ENCODE data around the gene ATP4A.
A peak's percentile ranks its signal among the peaks of the same experiment; 100 is the strongest.
"Not testable (repeated sequence)": the region's sequence is repeated elsewhere in the genome, so short reads cannot be mapped to it uniquely, and the experiment has no call there.

The ATP4A gene

DNA sequence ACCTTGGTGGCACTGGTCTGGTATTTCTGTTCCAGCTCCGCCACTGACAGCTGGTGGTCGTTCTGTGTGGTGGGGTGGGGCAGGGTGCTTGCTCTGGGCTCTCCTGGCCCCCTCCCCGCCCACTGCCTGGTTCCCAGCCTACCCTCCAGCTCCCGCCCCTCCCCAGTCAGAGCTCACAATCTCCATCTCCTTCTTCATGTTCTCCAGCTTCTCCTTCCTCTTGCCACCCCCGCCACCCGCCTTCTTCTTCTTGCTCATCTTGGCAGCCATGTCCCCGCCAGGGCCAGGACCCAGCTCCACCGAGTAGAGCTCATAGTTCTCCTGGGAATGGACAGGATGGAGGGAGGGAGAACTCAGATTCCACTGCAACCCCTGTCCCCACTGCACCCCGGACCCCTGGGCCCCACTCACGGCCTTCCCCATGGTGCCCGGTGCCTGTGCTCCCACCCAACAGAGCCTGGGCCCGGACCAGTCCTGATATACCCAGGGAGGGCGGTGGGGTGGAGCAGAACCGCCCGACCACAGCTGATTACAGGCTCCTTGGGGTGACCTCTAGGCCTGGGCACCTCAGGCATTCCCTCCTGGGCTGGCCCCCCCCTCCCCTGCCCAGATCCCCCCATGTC is at the start of gene ATP4A:
TSS of gene ATP4A (minus strand) at position 452 of the 623 bp plus-strand sequence. CDS start at position 423, 29 bp downstream.
- DNase-seq: no peak

DNA sequence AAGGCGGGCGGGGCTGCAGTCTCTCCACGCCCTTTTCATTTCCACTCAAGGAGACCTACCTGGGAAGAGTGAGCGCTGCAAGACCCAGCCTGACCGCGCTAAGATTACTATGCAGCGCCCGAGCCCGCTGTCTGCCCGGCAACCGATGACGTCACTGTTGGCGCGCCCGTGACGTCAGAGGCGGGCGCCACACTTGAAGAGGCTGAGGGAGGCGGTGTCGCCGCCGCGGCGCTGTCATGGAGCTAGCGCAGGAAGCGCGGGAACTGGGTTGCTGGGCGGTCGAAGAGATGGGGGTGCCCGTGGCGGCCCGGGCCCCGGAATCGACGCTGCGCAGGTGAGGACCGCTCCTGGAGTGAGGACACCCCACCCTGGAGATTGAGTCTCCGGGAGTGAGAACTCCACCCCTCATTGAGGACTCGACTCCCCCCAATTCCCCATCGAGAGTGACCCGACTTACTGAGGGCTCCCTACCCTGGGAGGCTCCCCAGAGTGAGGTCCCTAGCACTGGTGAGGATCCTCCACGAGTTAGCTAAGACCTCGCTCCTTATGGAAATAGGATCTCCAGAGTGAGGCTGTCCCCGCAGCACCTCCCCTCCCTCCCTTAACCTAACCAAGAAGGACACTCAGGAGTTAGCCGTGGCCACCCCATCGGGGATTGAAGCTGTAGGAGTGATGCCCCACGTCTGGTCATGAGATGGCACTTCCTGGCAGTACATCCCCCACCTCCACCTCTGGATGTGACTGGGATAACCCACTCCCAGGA is 49.3 kb upstream of the ATP4A start, which contains the start of gene HAUS5:
TSS of gene HAUS5 (plus strand) at position 177 of the 763 bp plus-strand sequence. CDS start at position 237, 60 bp downstream.
- DNase-seq: peak; percentile 92

DNA sequence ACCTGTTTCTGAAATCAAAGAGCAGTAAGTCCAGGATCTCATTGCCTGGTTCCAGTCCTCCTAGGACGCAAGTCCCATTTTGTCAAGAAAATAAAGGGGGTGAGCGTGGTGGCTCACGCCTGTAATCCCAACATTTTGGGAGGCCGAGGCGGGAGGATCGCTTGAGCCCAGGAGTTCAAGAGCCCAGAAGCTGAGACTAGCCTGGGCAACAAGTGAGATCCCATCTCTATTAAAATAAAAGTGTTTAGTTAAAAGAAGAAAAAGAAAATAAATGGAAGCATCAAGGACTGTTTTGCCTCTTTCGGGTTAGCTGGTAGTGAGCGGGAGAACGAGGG is 48.7 kb upstream of the ATP4A start:
- no peak for DNase-seq

GRCh38 chr19:35609851-35610353 is 46.4 kb upstream of the ATP4A start:
- DNase-seq: peak; percentile 39

DNA sequence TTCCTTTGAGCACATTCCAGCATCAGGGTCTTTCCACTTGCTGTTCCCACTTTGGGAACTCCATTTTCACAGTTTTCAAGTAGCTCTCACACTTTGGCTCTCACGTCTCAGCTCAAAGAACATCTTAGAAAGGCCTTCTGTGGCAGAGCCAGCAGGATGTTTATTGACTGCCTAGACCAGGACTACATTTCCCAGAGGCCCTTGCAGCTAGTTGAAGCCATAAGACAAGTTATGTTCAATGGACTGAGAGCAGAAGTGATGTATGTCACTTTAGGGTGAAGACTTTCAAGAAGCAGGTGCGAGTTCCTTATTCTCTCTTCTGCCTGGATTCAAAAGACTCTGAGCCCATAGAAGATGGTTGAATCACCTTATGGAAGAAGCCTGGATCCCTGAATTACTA is 44.8 kb upstream of the ATP4A start:
- no peak for DNase-seq

GRCh38 chr19:35607661-35608060 is 44.2 kb upstream of the ATP4A start:
- no peak for DNase-seq

DNA sequence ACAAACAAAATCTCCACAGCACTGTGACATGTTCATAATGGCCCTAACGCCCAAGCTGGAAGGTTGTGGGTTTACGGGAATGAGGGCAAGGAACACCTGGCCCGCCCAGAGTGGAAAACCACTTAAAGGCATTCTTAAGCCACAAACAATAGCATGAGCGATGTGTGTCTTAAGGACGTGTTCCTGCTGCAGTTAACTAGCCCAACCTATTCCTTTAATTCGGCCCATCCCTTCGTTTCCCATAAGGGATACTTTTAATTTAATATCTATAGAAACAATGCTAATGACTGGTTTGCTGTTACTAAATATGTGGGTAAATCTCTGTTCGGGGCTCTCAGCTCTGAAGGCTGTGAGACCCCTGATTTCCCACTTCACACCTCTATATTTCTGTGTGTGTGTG is 43.7 kb upstream of the ATP4A start:
- DNase-seq: not testable (repeated sequence)

GRCh38 chr19:35604436-35604835 is 41.0 kb upstream of the ATP4A start:
- not testable (repeated sequence) for DNase-seq

GRCh38 chr19:35601971-35602370 is 38.5 kb upstream of the ATP4A start:
- no peak for DNase-seq

GRCh38 chr19:35596366-35596999 is 33.0 kb upstream of the ATP4A start:
- DNase-seq: peak; percentile 15

- no peak for DNase-seq
These were observed 32.5 kb upstream of the ATP4A start for GRCh38 chr19:35595928-35596327.

DNA sequence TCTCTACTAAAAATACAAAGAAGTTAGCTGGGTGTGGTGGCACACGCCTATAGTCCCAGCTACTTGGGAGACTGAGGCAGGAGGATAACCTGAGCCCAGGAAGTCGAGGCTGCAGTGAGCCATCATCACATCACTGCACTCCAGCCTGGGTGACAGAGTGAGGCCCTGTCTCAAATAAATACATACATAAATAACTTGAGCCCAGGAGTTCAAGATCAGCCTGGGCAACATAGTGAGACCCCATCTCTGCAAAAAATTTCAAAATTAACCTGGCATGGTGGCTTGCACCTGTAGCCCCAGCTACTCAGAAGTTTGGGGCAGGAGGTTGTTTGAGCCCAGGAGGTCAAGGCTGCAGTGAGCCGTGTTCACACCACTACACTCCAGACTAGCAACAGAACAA is 31.6 kb upstream of the ATP4A start:
- DNase-seq: not testable (repeated sequence)

GRCh38 chr19:35592226-35592625 is 28.8 kb upstream of the ATP4A start:
- DNase-seq: peak; percentile 28

DNA sequence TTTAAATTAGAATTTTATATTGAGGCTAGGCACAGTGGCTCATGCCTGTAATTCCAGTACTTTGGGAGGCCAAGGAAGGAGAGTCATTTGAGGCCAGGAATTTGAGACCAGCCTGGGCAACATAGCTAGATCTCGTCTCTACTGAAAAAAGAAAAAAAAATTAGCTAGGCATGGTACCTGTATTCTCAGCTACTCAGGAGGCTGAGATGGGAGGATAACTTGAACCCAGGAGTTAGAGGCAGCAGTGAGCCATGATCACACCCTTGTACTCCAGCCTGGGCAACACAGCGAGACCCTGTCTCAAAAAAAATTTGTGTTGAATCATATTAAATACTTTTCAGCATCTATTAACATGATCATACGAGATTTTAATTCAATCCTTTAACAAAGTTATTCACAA is 27.4 kb upstream of the ATP4A start:
- no peak for DNase-seq

- DNase-seq: no peak
These were observed 23.9 kb upstream of the ATP4A start for GRCh38 chr19:35587321-35587720.

DNA sequence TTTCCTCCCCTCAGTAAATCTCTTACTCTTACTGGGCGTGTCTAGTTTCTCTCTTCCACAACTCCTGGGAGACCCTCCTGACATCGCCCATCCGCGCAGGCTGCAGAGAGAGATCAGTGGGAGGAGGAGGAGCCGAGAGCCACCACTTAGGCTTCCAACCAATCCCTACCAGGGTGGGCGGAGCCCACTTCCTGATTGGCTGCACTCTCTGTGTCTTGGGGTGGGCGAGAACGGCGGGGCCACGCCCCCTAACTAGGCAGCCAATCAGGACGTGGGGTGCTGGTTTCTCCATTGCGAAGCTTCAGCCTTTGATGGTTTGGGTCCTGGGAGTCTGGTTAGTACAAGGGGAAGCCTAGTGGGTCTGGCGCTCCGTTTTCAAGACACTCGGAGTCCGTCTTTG is 22.4 kb upstream of the ATP4A start, which contains the start of gene PMIS2:
TSS of gene PMIS2 (plus strand) at position 326 of the 400 bp plus-strand sequence. CDS start 87 bp downstream, outside the sequence.
- DNase-seq: peak; percentile 8

- no peak for DNase-seq
These were observed 19.3 kb upstream of the ATP4A start for GRCh38 chr19:35582760-35583159.

DNA sequence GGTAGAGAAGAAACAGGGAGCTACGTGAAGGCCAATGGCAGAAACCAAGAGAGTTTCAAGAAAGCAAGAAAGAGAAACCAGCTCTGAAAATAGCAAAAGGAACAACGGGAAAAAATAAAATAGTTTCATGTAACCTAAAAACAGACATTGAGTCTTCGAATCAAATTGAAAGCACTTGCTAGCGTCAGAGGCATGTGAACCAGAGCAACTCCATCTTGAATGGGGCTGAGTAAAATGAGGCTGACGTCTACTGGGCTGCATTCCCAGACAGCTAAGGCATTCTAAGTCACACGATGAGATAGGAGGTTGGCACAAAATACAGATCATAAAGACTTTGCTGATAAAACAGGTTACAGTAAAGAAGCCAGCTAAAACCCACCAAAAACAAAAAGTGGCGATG is 15.2 kb upstream of the ATP4A start:
- no peak for DNase-seq

GRCh38 chr19:35577918-35578317 is 14.5 kb upstream of the ATP4A start:
- DNase-seq: no peak

- DNase-seq: no peak
These were observed 8.0 kb upstream of the ATP4A start for GRCh38 chr19:35571406-35571965.

GRCh38 chr19:35569281-35569781 is 5.9 kb upstream of the ATP4A start:
- DNase-seq: no peak

GRCh38 chr19:35566738-35567137 is 3.3 kb upstream of the ATP4A start:
- DNase-seq: no peak
